ENCODE measurements around the gene TBC1D5. TPM values are rescaled to one million over a fixed set of nuclear protein-coding genes. Genes with fewer than 3 reads are reported as not detected.

Gene TBC1D5
- total RNA-seq, 1 experiment from 2014 or later: 26.1 TPM

DNA sequence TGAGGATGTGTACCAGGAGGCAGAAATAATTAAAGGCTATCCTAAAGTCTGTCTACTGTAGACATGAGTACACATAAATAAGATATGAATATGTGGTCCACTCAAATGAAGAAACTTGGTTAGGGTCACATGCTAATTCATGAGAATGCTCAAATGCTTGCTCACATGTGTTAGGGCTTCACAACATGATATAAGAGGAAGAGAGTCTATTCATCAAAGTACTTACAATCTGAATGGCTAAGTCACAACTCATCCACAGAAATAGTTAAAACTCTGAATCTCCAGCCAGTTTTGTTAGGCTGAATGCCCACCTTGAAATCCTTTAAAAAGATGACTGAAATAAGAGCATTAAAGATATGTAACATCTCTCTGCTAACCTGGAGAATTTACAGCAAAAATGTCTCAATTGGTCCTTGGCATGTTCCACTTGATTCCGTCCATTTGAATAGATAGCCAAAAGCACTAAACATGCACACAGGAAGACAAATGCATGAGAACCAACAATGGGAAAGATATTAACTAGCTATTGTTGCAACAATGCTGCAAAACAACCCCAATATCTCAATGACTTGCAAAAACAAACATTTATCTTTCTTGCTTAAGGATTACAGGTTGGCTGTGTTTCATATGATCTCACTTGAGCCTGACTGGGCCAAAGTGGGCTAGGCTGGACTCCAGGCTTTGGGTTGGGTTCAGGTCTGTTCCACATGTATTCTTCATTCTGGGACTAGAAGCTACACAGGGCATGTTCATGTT is 10.6 kb upstream of the TBC1D5 start (continued):
- TF ChIP-seq, protein P1, sequence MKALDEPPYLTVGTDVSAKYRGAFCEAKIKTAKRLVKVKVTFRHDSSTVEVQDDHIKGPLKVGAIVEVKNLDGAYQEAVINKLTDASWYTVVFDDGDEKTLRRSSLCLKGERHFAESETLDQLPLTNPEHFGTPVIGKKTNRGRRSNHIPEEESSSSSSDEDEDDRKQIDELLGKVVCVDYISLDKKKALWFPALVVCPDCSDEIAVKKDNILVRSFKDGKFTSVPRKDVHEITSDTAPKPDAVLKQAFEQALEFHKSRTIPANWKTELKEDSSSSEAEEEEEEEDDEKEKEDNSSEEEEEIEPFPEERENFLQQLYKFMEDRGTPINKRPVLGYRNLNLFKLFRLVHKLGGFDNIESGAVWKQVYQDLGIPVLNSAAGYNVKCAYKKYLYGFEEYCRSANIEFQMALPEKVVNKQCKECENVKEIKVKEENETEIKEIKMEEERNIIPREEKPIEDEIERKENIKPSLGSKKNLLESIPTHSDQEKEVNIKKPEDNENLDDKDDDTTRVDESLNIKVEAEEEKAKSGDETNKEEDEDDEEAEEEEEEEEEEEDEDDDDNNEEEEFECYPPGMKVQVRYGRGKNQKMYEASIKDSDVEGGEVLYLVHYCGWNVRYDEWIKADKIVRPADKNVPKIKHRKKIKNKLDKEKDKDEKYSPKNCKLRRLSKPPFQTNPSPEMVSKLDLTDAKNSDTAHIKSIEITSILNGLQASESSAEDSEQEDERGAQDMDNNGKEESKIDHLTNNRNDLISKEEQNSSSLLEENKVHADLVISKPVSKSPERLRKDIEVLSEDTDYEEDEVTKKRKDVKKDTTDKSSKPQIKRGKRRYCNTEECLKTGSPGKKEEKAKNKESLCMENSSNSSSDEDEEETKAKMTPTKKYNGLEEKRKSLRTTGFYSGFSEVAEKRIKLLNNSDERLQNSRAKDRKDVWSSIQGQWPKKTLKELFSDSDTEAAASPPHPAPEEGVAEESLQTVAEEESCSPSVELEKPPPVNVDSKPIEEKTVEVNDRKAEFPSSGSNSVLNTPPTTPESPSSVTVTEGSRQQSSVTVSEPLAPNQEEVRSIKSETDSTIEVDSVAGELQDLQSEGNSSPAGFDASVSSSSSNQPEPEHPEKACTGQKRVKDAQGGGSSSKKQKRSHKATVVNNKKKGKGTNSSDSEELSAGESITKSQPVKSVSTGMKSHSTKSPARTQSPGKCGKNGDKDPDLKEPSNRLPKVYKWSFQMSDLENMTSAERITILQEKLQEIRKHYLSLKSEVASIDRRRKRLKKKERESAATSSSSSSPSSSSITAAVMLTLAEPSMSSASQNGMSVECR (CRISPR knock-in tag; IDR thresholded peaks at IDR 0.05; ENCODE audit: borderline replicate concordance): no peak

GRCh38 chr3:17752436-17752835 is 10.0 kb upstream of the TBC1D5 start:
- Mint-ChIP-seq H3K4me1 (no peaks in the 10 kb centered on the region; the same call in 1 of the 2 replicates), H3K27ac (no peak overlapping the region), H3K27me3 (ENCODE audit: low read depth) (no peaks in the 10 kb centered on the region; the same call in 1 of the 2 replicates), H3K4me3 (no peak overlapping the region), H3K36me3 (no peaks in the 10 kb centered on the region), H3K9me3 (no peaks in the 10 kb centered on the region)
- ChIA-PET CTCF (no interaction called here), POLR2A (no interaction called here)
- TF ChIP-seq, protein P2, sequence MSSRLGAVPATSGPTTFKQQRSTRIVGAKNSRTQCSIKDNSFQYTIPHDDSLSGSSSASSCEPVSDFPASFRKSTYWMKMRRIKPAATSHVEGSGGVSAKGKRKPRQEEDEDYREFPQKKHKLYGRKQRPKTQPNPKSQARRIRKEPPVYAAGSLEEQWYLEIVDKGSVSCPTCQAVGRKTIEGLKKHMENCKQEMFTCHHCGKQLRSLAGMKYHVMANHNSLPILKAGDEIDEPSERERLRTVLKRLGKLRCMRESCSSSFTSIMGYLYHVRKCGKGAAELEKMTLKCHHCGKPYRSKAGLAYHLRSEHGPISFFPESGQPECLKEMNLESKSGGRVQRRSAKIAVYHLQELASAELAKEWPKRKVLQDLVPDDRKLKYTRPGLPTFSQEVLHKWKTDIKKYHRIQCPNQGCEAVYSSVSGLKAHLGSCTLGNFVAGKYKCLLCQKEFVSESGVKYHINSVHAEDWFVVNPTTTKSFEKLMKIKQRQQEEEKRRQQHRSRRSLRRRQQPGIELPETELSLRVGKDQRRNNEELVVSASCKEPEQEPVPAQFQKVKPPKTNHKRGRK (CRISPR knock-in tag; IDR thresholded peaks at IDR 0.05; ENCODE audit: borderline replicate concordance): no peak
- TF ChIP-seq, protein P3, sequence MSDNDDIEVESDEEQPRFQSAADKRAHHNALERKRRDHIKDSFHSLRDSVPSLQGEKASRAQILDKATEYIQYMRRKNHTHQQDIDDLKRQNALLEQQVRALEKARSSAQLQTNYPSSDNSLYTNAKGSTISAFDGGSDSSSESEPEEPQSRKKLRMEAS (CRISPR knock-in tag; IDR thresholded peaks at IDR 0.05): no peak
- TF ChIP-seq NR3C1 (CRISPR knock-in tag; conservative IDR thresholded peaks at IDR 0.05; ENCODE audit: low read depth) (no peak), KAT7 (CRISPR knock-in tag; IDR thresholded peaks at IDR 0.05; ENCODE audit: borderline replicate concordance) (no peak), ESRRA (CRISPR knock-in tag; IDR thresholded peaks at IDR 0.05; ENCODE audit: borderline replicate concordance) (no peak), ZNF532 (CRISPR knock-in tag; IDR thresholded peaks at IDR 0.05; ENCODE audit: borderline replicate concordance) (no peak), PRRX2 (CRISPR knock-in tag; IDR thresholded peaks at IDR 0.05) (no peak), JUN (CRISPR knock-in tag; IDR thresholded peaks at IDR 0.05) (no peak), ZBTB21 (CRISPR knock-in tag; IDR thresholded peaks at IDR 0.05; ENCODE audit: borderline replicate concordance) (no peak), CTCF (IDR thresholded peaks at IDR 0.05) (no peak)
- ATAC-seq (no peak), DNase-seq (ENCODE audit: low spot score) (no peak)

Measured in WTC11 (cell line).